ENCODE measurements around the gene NEK9.
A peak's percentile ranks its signal among the peaks of the same experiment; 100 is the strongest.
"Not testable (repeated sequence)": the region's sequence is repeated elsewhere in the genome, so short reads cannot be mapped to it uniquely, and the experiment has no call there.

The NEK9 gene

GRCh38 chr14:75083271-75083670 is 43.6 kb downstream of the NEK9 start:
- Histone ChIP-seq H3K27me3 (replicated peaks; ENCODE audit: control insufficient read depth, insufficient read depth, low read length) (no peaks in the 10 kb centered on the region), H3K36me3 (ENCODE audit: control insufficient read depth, insufficient read depth, low read length, severe bottlenecking) (peaks cover 53% of the 10 kb centered on the region), H3K4me3 (ENCODE audit: low read length) (no peak overlapping the region), H3K9ac (ENCODE audit: low read length) (no peak overlapping the region), H3K9me3 (ENCODE audit: control insufficient read depth, low read length) (no peaks in the 10 kb centered on the region), H3K4me1 (ENCODE audit: control insufficient read depth, insufficient read depth, low read length) (peaks cover 14% of the 10 kb centered on the region)
- DNase-seq (ENCODE audit: low read depth): no peak

GRCh38 chr14:75081660-75082229 is 45.1 kb downstream of the NEK9 start:
- peak; percentile 51 for DNase-seq (ENCODE audit: low read depth)
- no peaks in the 10 kb centered on the region for H3K27me3 ChIP-seq (replicated peaks; ENCODE audit: control insufficient read depth, insufficient read depth, low read length)
- H3K4me1 ChIP-seq (ENCODE audit: control insufficient read depth, insufficient read depth, low read length): peaks cover 14% of the 10 kb centered on the region
- peaks cover 38% of the 10 kb centered on the region for H3K36me3 ChIP-seq (ENCODE audit: control insufficient read depth, insufficient read depth, low read length, severe bottlenecking)
- H3K9ac ChIP-seq (ENCODE audit: low read length): peak overlapping the region; percentile 45
- H3K4me3 ChIP-seq (ENCODE audit: low read length): no peak overlapping the region
- no peaks in the 10 kb centered on the region for H3K9me3 ChIP-seq (ENCODE audit: control insufficient read depth, low read length)

GRCh38 chr14:75079521-75079920 is 47.3 kb downstream of the NEK9 start:
- H3K4me1 ChIP-seq (ENCODE audit: control insufficient read depth, insufficient read depth, low read length): peaks cover 14% of the 10 kb centered on the region
- H3K9ac ChIP-seq (ENCODE audit: low read length): no peak overlapping the region
- no peak overlapping the region for H3K4me3 ChIP-seq (ENCODE audit: low read length)
- no peaks in the 10 kb centered on the region for H3K27me3 ChIP-seq (replicated peaks; ENCODE audit: control insufficient read depth, insufficient read depth, low read length)
- peak; percentile 56 for DNase-seq (ENCODE audit: low read depth)
- no peaks in the 10 kb centered on the region for H3K9me3 ChIP-seq (ENCODE audit: control insufficient read depth, low read length)
- H3K36me3 ChIP-seq (ENCODE audit: control insufficient read depth, insufficient read depth, low read length, severe bottlenecking): peaks cover 18% of the 10 kb centered on the region

- DNase-seq (ENCODE audit: low read depth): peak; percentile 41
- H3K27me3 ChIP-seq (replicated peaks; ENCODE audit: control insufficient read depth, insufficient read depth, low read length): no peaks in the 10 kb centered on the region
- H3K4me1 ChIP-seq (ENCODE audit: control insufficient read depth, insufficient read depth, low read length): peaks cover 14% of the 10 kb centered on the region
- no peaks in the 10 kb centered on the region for H3K9me3 ChIP-seq (ENCODE audit: control insufficient read depth, low read length)
- peaks cover under 1% of the 10 kb centered on the region for H3K36me3 ChIP-seq (ENCODE audit: control insufficient read depth, insufficient read depth, low read length, severe bottlenecking)
- H3K9ac ChIP-seq (ENCODE audit: low read length): no peak overlapping the region
- H3K4me3 ChIP-seq (ENCODE audit: low read length): no peak overlapping the region
These were observed 49.1 kb downstream of the NEK9 start for GRCh38 chr14:75077794-75078193.

- H3K4me3 ChIP-seq (ENCODE audit: low read length): no peak overlapping the region
- H3K36me3 ChIP-seq (ENCODE audit: control insufficient read depth, insufficient read depth, low read length, severe bottlenecking): no peaks in the 10 kb centered on the region
- H3K9me3 ChIP-seq (ENCODE audit: control insufficient read depth, low read length): no peaks in the 10 kb centered on the region
- DNase-seq (ENCODE audit: low read depth): no peak
- H3K4me1 ChIP-seq (ENCODE audit: control insufficient read depth, insufficient read depth, low read length): peaks cover 19% of the 10 kb centered on the region
- H3K27me3 ChIP-seq (replicated peaks; ENCODE audit: control insufficient read depth, insufficient read depth, low read length): no peaks in the 10 kb centered on the region
- no peak overlapping the region for H3K9ac ChIP-seq (ENCODE audit: low read length)
These were observed 56.5 kb downstream of the NEK9 start for GRCh38 chr14:75070383-75070782.

- no peaks in the 10 kb centered on the region for H3K9me3 ChIP-seq (ENCODE audit: control insufficient read depth, low read length)
- H3K4me1 ChIP-seq (ENCODE audit: control insufficient read depth, insufficient read depth, low read length): peaks cover 19% of the 10 kb centered on the region
- H3K4me3 ChIP-seq (ENCODE audit: low read length): peak overlapping the region; percentile 82
- no peaks in the 10 kb centered on the region for H3K27me3 ChIP-seq (replicated peaks; ENCODE audit: control insufficient read depth, insufficient read depth, low read length)
- no peaks in the 10 kb centered on the region for H3K36me3 ChIP-seq (ENCODE audit: control insufficient read depth, insufficient read depth, low read length, severe bottlenecking)
- DNase-seq (ENCODE audit: low read depth): no peak
- peak overlapping the region; percentile 84 for H3K9ac ChIP-seq (ENCODE audit: low read length)
These were observed 57.1 kb downstream of the NEK9 start for GRCh38 chr14:75069811-75070145.

- no peaks in the 10 kb centered on the region for H3K27me3 ChIP-seq (replicated peaks; ENCODE audit: control insufficient read depth, insufficient read depth, low read length)
- H3K36me3 ChIP-seq (ENCODE audit: control insufficient read depth, insufficient read depth, low read length, severe bottlenecking): no peaks in the 10 kb centered on the region
- H3K9ac ChIP-seq (ENCODE audit: low read length): peak within 1 kb of the TSS; percentile 84
- H3K9me3 ChIP-seq (ENCODE audit: control insufficient read depth, low read length): no peaks in the 10 kb centered on the region
- H3K4me1 ChIP-seq (ENCODE audit: control insufficient read depth, insufficient read depth, low read length): peaks cover 19% of the 10 kb centered on the region
- peak within 1 kb of the TSS; percentile 82 for H3K4me3 ChIP-seq (ENCODE audit: low read length)
- DNase-seq (ENCODE audit: low read depth): peak; percentile 88
These were observed 57.6 kb downstream of the NEK9 start, which contains the start of gene ZC2HC1C for GRCh38 chr14:75069121-75069810. ZC2HC1C (plus strand) TSS chr14:75069641; CDS start chr14:75070574, 933 bp downstream.

GRCh38 chr14:75068294-75069120 is 58.3 kb downstream of the NEK9 start:
- no peak for DNase-seq (ENCODE audit: low read depth)
- Histone ChIP-seq H3K9ac (ENCODE audit: low read length) (peak overlapping the region; percentile 84), H3K36me3 (ENCODE audit: control insufficient read depth, insufficient read depth, low read length, severe bottlenecking) (no peaks in the 10 kb centered on the region), H3K4me3 (ENCODE audit: low read length) (peak overlapping the region; percentile 82), H3K4me1 (ENCODE audit: control insufficient read depth, insufficient read depth, low read length) (peaks cover 21% of the 10 kb centered on the region), H3K9me3 (ENCODE audit: control insufficient read depth, low read length) (no peaks in the 10 kb centered on the region), H3K27me3 (replicated peaks; ENCODE audit: control insufficient read depth, insufficient read depth, low read length) (no peaks in the 10 kb centered on the region)

- not testable (repeated sequence) for H3K9ac ChIP-seq (ENCODE audit: low read length); DNase-seq (ENCODE audit: low read depth); H3K4me3 ChIP-seq (ENCODE audit: low read length); H3K9me3 ChIP-seq (ENCODE audit: control insufficient read depth, low read length); H3K27me3 ChIP-seq (replicated peaks; ENCODE audit: control insufficient read depth, insufficient read depth, low read length); H3K36me3 ChIP-seq (ENCODE audit: control insufficient read depth, insufficient read depth, low read length, severe bottlenecking)
- H3K4me1 ChIP-seq (ENCODE audit: control insufficient read depth, insufficient read depth, low read length): peaks cover 26% of the 10 kb centered on the region
These were observed 59.1 kb downstream of the NEK9 start for GRCh38 chr14:75067765-75068164.

GRCh38 chr14:75067212-75067611 is 59.6 kb downstream of the NEK9 start:
- Histone ChIP-seq H3K9ac (ENCODE audit: low read length) (no peak overlapping the region), H3K27me3 (replicated peaks; ENCODE audit: control insufficient read depth, insufficient read depth, low read length) (no peaks in the 10 kb centered on the region), H3K36me3 (ENCODE audit: control insufficient read depth, insufficient read depth, low read length, severe bottlenecking) (no peaks in the 10 kb centered on the region), H3K9me3 (ENCODE audit: control insufficient read depth, low read length) (no peaks in the 10 kb centered on the region), H3K4me1 (ENCODE audit: control insufficient read depth, insufficient read depth, low read length) (peaks cover 26% of the 10 kb centered on the region), H3K4me3 (ENCODE audit: low read length) (no peak overlapping the region)
- no peak for DNase-seq (ENCODE audit: low read depth)

GRCh38 chr14:75066691-75067090 is 60.2 kb downstream of the NEK9 start:
- H3K36me3 ChIP-seq (ENCODE audit: control insufficient read depth, insufficient read depth, low read length, severe bottlenecking): no peaks in the 10 kb centered on the region
- no peak for DNase-seq (ENCODE audit: low read depth)
- H3K9me3 ChIP-seq (ENCODE audit: control insufficient read depth, low read length): no peaks in the 10 kb centered on the region
- no peaks in the 10 kb centered on the region for H3K27me3 ChIP-seq (replicated peaks; ENCODE audit: control insufficient read depth, insufficient read depth, low read length)
- H3K4me1 ChIP-seq (ENCODE audit: control insufficient read depth, insufficient read depth, low read length): peaks cover 26% of the 10 kb centered on the region
- no peak overlapping the region for H3K4me3 ChIP-seq (ENCODE audit: low read length)
- no peak overlapping the region for H3K9ac ChIP-seq (ENCODE audit: low read length)
